A549 (cell line): ENCODE results near the gene CACNA1G.

Experiments
- MYC ChIP-seq: IDR thresholded peaks from 2 replicates; pipeline ENCODE4 v1.6.1; 2012; ENCODE audit warnings: mild to moderate bottlenecking, inconsistent platforms, low read length, improper control_type of control experiment, borderline replicate concordance
- NPAS2 ChIP-seq: fragments of 250-450 bp; sonication (Bioruptor Pico); IDR thresholded peaks from 2 replicates; pipeline ENCODE4 v1.8.0; 2022; ENCODE audit warnings: mild to moderate bottlenecking, moderate library complexity, borderline replicate concordance
- NR3C1 ChIP-seq: fragments of >200 bp; sonication (Bioruptor Twin); formaldehyde crosslinking; IDR thresholded peaks from 3 replicates; pipeline ENCODE4 v1.6.1; 2017
- POLR2A ChIP-seq: IDR thresholded peaks from 2 replicates; pipeline ENCODE4 v1.6.1; 2012; ENCODE audit warnings: mild to moderate bottlenecking, low read length
- RAD21 ChIP-seq, 2 experiments: fragments of >200 bp in 1 of 2; sonication (Bioruptor Twin) in 1 of 2; formaldehyde crosslinking in 1 of 2; IDR thresholded peaks in 1 of 2; conservative IDR thresholded peaks in 1 of 2; 2 replicates in 1 of 2; 3 replicates in 1 of 2; pipeline ENCODE4 v1.6.1; 2012 to 2018; ENCODE audit warnings: inconsistent platforms in 1 of 2
- TF ChIP-seq, protein P1 (sequence below): fragments of >200 bp; sonication (Bioruptor Twin); formaldehyde crosslinking; IDR thresholded peaks from 3 replicates; pipeline ENCODE4 v1.5.1; 2016
- TF ChIP-seq, protein P2 (sequence below): fragments of 450-650 bp; IDR thresholded peaks from 2 replicates; pipeline ENCODE4 v1.6.1; 2014; ENCODE audit warnings: antibody characterized with exemption
- TF ChIP-seq, protein P3 (sequence below): IDR thresholded peaks from 2 replicates; pipeline ENCODE4 v1.6.1; 2012

DNA sequence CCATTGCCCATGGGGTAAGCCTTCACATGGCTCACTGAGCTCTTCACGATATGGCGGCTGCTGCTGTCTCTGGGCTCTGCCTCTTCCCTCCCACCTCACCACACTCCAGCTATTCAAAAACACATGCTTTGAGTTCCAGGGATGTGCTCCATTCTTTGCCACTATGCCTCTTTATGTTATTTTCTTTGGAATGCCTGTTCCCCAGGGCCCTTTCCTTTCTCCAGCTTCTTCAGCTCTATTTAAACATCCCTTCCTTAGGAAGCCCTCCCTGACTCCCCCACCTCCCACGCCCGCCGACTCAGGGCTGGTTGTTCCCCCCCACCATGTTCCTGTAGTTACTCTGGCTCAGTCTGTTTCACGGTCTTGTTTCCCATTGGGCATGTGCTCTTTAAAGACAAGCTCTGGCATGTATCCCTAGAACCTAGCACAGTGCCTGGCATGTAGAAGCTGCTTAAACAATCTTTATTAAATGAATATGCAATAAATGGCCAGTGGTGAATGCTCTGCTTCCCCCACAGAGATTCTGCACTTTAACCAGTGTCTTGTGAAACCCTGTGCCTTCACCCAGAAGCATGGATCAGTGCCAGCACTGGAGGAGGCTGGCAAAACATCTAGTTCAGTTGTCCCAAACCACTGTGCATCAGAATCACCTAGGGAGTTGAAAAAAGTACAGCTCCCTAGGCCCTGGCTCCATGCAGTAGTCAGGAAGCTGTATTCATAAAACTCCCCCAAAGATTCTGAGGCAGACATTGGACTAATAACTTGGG, 45.4 kb upstream of the CACNA1G start:
- TF ChIP-seq, protein P1, sequence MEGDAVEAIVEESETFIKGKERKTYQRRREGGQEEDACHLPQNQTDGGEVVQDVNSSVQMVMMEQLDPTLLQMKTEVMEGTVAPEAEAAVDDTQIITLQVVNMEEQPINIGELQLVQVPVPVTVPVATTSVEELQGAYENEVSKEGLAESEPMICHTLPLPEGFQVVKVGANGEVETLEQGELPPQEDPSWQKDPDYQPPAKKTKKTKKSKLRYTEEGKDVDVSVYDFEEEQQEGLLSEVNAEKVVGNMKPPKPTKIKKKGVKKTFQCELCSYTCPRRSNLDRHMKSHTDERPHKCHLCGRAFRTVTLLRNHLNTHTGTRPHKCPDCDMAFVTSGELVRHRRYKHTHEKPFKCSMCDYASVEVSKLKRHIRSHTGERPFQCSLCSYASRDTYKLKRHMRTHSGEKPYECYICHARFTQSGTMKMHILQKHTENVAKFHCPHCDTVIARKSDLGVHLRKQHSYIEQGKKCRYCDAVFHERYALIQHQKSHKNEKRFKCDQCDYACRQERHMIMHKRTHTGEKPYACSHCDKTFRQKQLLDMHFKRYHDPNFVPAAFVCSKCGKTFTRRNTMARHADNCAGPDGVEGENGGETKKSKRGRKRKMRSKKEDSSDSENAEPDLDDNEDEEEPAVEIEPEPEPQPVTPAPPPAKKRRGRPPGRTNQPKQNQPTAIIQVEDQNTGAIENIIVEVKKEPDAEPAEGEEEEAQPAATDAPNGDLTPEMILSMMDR, result no peak
- TF ChIP-seq NPAS2 (CRISPR knock-in tag) (no peak), RAD21 (conservative IDR thresholded peaks at IDR 0.05 in 1 of 2, IDR thresholded peaks at IDR 0.05 in 1 of 2) (no peak), NR3C1 (no peak), MYC (no peak), POLR2A (no peak)
- TF ChIP-seq, protein P2, sequence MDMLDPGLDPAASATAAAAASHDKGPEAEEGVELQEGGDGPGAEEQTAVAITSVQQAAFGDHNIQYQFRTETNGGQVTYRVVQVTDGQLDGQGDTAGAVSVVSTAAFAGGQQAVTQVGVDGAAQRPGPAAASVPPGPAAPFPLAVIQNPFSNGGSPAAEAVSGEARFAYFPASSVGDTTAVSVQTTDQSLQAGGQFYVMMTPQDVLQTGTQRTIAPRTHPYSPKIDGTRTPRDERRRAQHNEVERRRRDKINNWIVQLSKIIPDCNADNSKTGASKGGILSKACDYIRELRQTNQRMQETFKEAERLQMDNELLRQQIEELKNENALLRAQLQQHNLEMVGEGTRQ, result no peak
- TF ChIP-seq, protein P3, sequence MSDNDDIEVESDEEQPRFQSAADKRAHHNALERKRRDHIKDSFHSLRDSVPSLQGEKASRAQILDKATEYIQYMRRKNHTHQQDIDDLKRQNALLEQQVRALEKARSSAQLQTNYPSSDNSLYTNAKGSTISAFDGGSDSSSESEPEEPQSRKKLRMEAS, result no peak
